Neural progenitor cell (in vitro differentiated cells): Measurements from ENCODE around the gene ARHGAP15. TPM values are rescaled to one million over a fixed set of nuclear protein-coding genes. Genes with fewer than 3 reads are reported as not detected.

ENCODE experiments used
- DNase-seq: peaks from one replicate; pipeline ENCODE4 v3.0.0-alpha.2; 2016; ENCODE audit warnings: low spot score
- H2AFZ ChIP-seq: fragments of 200-600 bp; sonication (generic); replicated peaks from 2 replicates; pipeline ENCODE4 v1.6.1; 2016; ENCODE audit warnings: antibody characterized with exemption
- H3F3A ChIP-seq: fragments of 200-600 bp; sonication (generic); 2 replicates; pipeline ENCODE4 v1.6.1; 2016; ENCODE audit warnings: antibody characterized with exemption, low read depth
- H3K27ac ChIP-seq: fragments of 200-600 bp; sonication (generic); 2 replicates; pipeline ENCODE4 v1.5.1; 2016; ENCODE audit warnings: mild to moderate bottlenecking
- H3K27me3 ChIP-seq: fragments of 200-600 bp; sonication (generic); 2 replicates; pipeline ENCODE4 v1.6.1; 2016; ENCODE audit warnings: mild to moderate bottlenecking, moderate library complexity
- H3K36me3 ChIP-seq: fragments of 200-600 bp; sonication (generic); 2 replicates; pipeline ENCODE4 v1.5.1; 2016
- H3K4me1 ChIP-seq: fragments of 200-600 bp; sonication (generic); 2 replicates; pipeline ENCODE4 v1.6.1; 2016; ENCODE audit warnings: mixed run types
- H3K4me2 ChIP-seq: fragments of 200-600 bp; sonication (generic); 2 replicates; pipeline ENCODE4 v1.6.1; 2016
- H3K4me3 ChIP-seq: fragments of 200-600 bp; sonication (generic); 2 replicates; pipeline ENCODE4 v1.5.1; 2016
- H3K79me2 ChIP-seq: fragments of 200-600 bp; sonication (generic); 2 replicates; pipeline ENCODE4 v1.6.1; 2016; ENCODE audit warnings: low read depth
- H3K9ac ChIP-seq: fragments of 200-600 bp; sonication (generic); 2 replicates; pipeline ENCODE4 v1.6.1; 2016
- H3K9me3 ChIP-seq: fragments of 200-600 bp; sonication (generic); 2 replicates; pipeline ENCODE4 v1.5.1; 2016; ENCODE audit warnings: low read depth
- H4K20me1 ChIP-seq: fragments of 200-600 bp; sonication (generic); 2 replicates; pipeline ENCODE4 v1.6.1; 2016; ENCODE audit warnings: low read depth
- H3K27ac Mint-ChIP-seq: 3 replicates; pipeline ENCODE4 v1.8.0; 2021; ENCODE audit warnings: mixed read lengths
- H3K27me3 Mint-ChIP-seq: 2 replicates; pipeline ENCODE4 v1.8.0; 2022; ENCODE audit warnings: low read depth, mild to moderate bottlenecking, inconsistent platforms, moderate library complexity, mixed read lengths; ENCODE audit not compliant: insufficient read depth
- H3K36me3 Mint-ChIP-seq: 3 replicates; pipeline ENCODE4 v1.8.0; 2021; ENCODE audit warnings: mixed read lengths
- H3K4me1 Mint-ChIP-seq: 3 replicates; pipeline ENCODE4 v1.8.0; 2021; ENCODE audit warnings: mixed read lengths
- H3K4me3 Mint-ChIP-seq: 3 replicates; pipeline ENCODE4 v1.8.0; 2021; ENCODE audit warnings: mild to moderate bottlenecking, moderate library complexity, mixed read lengths
- H3K9me3 Mint-ChIP-seq: 3 replicates; pipeline ENCODE4 v1.8.0; 2020; ENCODE audit warnings: mixed read lengths
- EZH2 ChIP-seq: fragments of 200-600 bp; sonication (generic); IDR thresholded peaks from 2 replicates; pipeline ENCODE4 v1.6.1; 2017; ENCODE audit warnings: antibody characterized with exemption, mild to moderate bottlenecking, moderate library complexity
- EZH2phosphoT487 ChIP-seq: fragments of 200-600 bp; sonication (generic); IDR thresholded peaks from 2 replicates; pipeline ENCODE4 v1.6.1; 2017; ENCODE audit warnings: antibody characterized with exemption
- total RNA-seq: library from RNA; depleted of rRNA; stranded (reverse); fragments of >200 nt; gene quantifications from 2 replicates; pipeline ENCODE4 v1.2.3, GENCODE V29; 2015; ENCODE audit warnings: low replicate concordance
- TF ChIP-seq, protein P1 (sequence below): fragments of 200-600 bp; sonication (generic); IDR thresholded peaks from 2 replicates; pipeline ENCODE4 v1.5.1; 2017; ENCODE audit warnings: antibody characterized with exemption, mild to moderate bottlenecking

The ARHGAP15 gene
- total RNA-seq, 1 donor from 2014 or later: 5.9 TPM

DNA sequence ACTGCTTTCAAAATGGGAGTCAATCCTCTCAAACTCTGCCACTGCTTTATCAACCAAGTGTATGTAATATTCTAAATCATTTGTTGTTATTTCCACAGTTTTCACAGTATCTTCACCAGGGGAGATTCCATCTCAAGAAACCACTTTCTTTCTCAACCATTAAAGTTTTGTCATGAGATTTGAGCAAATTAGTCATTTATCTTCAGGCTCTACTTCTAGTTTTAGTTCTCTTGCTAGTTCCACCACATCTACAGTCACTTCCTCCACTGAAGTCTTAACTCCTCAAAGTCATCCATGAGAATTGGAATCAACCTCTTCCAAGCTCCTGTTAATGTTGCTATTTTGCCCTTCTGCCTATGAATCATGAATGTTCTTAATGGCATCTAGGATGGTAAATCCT, 545.8 kb downstream of the ARHGAP15 start:
- H3K27me3 Mint-ChIP-seq: no peaks in the 10 kb centered on the region
- H3K4me3 Mint-ChIP-seq: no peak overlapping the region
- DNase-seq: no peak
- Histone ChIP-seq H2AFZ (no peak overlapping the region), H3K27ac (no peak overlapping the region), H3K79me2 (no peaks in the 10 kb centered on the region), H3K4me1 (no peaks in the 10 kb centered on the region), H3F3A (no peaks in the 10 kb centered on the region), H3K4me2 (no peak overlapping the region), H3K9me3 (no peaks in the 10 kb centered on the region), H3K9ac (no peak overlapping the region), H4K20me1 (no peaks in the 10 kb centered on the region), H3K36me3 (no peaks in the 10 kb centered on the region), H3K27me3 (no peaks in the 10 kb centered on the region), H3K4me3 (no peak overlapping the region)
- H3K4me1 Mint-ChIP-seq: peaks cover 3% of the 10 kb centered on the region
- H3K36me3 Mint-ChIP-seq: no peaks in the 10 kb centered on the region
- no peaks in the 10 kb centered on the region for H3K9me3 Mint-ChIP-seq
- H3K27ac Mint-ChIP-seq: no peak overlapping the region
- TF ChIP-seq EZH2phosphoT487 (no peak), EZH2 (no peak)
- TF ChIP-seq, protein P1, sequence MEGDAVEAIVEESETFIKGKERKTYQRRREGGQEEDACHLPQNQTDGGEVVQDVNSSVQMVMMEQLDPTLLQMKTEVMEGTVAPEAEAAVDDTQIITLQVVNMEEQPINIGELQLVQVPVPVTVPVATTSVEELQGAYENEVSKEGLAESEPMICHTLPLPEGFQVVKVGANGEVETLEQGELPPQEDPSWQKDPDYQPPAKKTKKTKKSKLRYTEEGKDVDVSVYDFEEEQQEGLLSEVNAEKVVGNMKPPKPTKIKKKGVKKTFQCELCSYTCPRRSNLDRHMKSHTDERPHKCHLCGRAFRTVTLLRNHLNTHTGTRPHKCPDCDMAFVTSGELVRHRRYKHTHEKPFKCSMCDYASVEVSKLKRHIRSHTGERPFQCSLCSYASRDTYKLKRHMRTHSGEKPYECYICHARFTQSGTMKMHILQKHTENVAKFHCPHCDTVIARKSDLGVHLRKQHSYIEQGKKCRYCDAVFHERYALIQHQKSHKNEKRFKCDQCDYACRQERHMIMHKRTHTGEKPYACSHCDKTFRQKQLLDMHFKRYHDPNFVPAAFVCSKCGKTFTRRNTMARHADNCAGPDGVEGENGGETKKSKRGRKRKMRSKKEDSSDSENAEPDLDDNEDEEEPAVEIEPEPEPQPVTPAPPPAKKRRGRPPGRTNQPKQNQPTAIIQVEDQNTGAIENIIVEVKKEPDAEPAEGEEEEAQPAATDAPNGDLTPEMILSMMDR: no peak

DNA sequence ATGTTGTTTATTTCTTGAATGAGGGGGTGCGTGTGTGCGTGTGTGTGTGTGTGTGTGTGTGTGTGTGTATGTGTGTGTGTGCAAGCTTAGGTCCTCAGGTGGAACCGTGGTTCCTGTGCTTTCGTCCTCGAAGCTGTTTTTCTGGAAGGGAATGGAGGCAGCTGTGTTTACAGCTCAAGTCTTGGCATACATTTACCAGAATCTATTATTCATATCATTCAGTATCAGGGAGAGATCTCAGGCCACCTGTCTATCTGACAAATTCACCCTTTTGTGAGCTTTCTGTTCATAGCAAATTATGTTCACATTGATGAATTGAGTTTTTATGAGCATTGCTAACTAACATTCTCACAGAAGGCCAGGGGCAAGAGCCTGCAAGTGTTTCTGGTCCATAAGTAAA, 550.4 kb downstream of the ARHGAP15 start:
- Histone ChIP-seq H3K79me2 (no peaks in the 10 kb centered on the region), H3K36me3 (no peaks in the 10 kb centered on the region), H3K4me1 (no peaks in the 10 kb centered on the region), H3K27me3 (no peaks in the 10 kb centered on the region), H2AFZ (no peak overlapping the region), H3F3A (no peaks in the 10 kb centered on the region), H3K4me2 (no peak overlapping the region), H3K9me3 (no peaks in the 10 kb centered on the region), H3K9ac (no peak overlapping the region), H3K4me3 (no peak overlapping the region), H3K27ac (no peak overlapping the region), H4K20me1 (no peaks in the 10 kb centered on the region)
- no peak for DNase-seq
- Mint-ChIP-seq H3K9me3 (no peaks in the 10 kb centered on the region), H3K4me3 (no peak overlapping the region), H3K27me3 (no peaks in the 10 kb centered on the region), H3K27ac (no peak overlapping the region), H3K4me1 (peaks cover 10% of the 10 kb centered on the region), H3K36me3 (no peaks in the 10 kb centered on the region)
- TF ChIP-seq EZH2 (no peak), EZH2phosphoT487 (no peak)
- TF ChIP-seq, protein P1: no peak

DNA sequence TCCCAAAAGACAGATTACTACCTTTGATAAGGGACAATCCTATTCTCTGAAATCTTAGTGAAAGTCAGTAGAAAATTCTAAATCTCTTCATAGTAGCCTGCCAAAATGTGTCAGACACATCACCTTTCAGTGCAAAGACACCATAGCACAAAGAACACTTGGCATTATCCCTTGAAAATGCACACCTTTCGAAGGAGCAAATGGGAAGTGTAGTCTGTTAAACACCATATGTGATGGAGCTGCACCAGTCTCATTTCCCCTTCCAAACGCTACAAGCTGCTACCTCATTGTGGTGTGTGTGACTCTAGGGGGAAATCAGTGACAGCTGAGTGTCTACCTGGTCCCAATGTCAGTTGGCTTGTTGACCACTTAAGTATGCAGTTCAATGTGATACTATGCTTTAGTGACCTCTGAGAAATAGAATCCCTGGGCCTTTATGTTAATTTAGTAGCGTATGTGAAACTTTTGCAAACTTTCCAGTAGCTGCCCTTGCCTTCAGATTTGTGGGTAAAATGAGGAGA, 551.7 kb downstream of the ARHGAP15 start:
- no peaks in the 10 kb centered on the region for H3K79me2 ChIP-seq
- Mint-ChIP-seq H3K9me3 (no peaks in the 10 kb centered on the region), H3K4me1 (peaks cover 15% of the 10 kb centered on the region), H3K4me3 (no peak overlapping the region), H3K27ac (no peak overlapping the region), H3K27me3 (no peaks in the 10 kb centered on the region), H3K36me3 (no peaks in the 10 kb centered on the region)
- H3K36me3 ChIP-seq: no peaks in the 10 kb centered on the region
- no peaks in the 10 kb centered on the region for H4K20me1 ChIP-seq
- peaks cover 6% of the 10 kb centered on the region for H3K4me1 ChIP-seq
- no peaks in the 10 kb centered on the region for H3K9me3 ChIP-seq
- no peaks in the 10 kb centered on the region for H3K27me3 ChIP-seq
- H3K27ac ChIP-seq: no peak overlapping the region
- H2AFZ ChIP-seq: no peak overlapping the region
- TF ChIP-seq EZH2phosphoT487 (no peak), EZH2 (no peak)
- TF ChIP-seq, protein P1: no peak
- no peak for DNase-seq
- H3K4me2 ChIP-seq: no peak overlapping the region
- no peak overlapping the region for H3K9ac ChIP-seq
- no peak overlapping the region for H3K4me3 ChIP-seq
- H3F3A ChIP-seq: peaks cover 5% of the 10 kb centered on the region
